DOHH2 (cell line): Measurements from ENCODE around the gene ASIC1.

Source experiments
- CTCF ChIP-seq: fragments of 200-600 bp; sonication (generic); IDR thresholded peaks from one replicate; pipeline ENCODE4 v1.5.1; 2014; ENCODE audit warnings: antibody characterized with exemption, mild to moderate bottlenecking, low read depth, low read length; ENCODE audit not compliant: poor library complexity, severe bottlenecking
- EZH2phosphoT487 ChIP-seq: fragments of 200-600 bp; sonication (generic); IDR thresholded peaks from 2 replicates; pipeline ENCODE4 v1.6.1; 2017; ENCODE audit warnings: borderline replicate concordance, mild to moderate bottlenecking, antibody characterized with exemption, low read length, moderate library complexity, mixed read lengths

DNA sequence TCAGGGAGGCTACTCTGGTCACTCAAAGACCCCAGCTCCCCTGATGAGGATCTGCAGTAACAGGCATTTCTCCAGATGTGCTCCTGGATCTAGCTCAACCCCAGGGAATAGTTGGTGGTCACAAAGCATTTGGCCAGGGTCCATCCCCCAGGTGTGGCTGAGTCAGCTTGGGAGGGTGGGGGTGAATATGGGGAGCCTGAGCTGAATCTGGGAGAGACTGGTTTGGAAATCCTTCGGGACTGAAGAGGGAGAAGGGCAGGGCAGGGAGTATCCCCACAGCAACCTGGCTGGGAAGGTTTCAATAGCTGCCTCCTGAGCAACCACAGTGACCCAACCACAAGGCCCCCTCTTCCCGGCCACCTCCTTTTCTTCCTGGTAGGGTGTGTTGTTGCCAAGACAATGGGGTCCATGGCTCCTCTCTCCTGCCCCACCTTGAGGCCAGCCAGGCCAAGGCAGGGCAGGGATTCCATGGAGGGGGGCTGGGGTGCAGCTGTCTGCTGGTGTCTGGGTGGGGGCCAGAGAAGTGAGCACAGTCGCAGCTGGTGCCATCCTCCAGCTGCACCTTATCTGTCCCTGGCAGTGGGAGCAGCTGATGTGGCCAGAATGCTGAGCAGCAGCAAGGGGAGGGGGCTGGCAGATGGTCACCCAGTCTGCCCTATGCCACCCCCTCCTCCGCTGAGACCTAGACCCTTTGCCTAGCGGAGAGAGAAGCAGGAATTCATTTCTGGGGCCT, 5.5 kb downstream of the ASIC1 start:
- TF ChIP-seq CTCF (no peak), EZH2phosphoT487 (no peak)
